GM19238 (cell line): ENCODE measurements around the gene SOSTDC1.
"Not testable (repeated sequence)": the region's sequence is repeated elsewhere in the genome, so short reads cannot be mapped to it uniquely, and the experiment has no call there.

Experiments used
- DNase-seq: peaks from one replicate; pipeline ENCODE4 v3.0.0; 2011; ENCODE audit warnings: low spot score; ENCODE audit not compliant: insufficient read length

SOSTDC1 gene, protein sequence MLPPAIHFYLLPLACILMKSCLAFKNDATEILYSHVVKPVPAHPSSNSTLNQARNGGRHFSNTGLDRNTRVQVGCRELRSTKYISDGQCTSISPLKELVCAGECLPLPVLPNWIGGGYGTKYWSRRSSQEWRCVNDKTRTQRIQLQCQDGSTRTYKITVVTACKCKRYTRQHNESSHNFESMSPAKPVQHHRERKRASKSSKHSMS

GRCh38 chr7:16465469-16466361 lies at the start of gene SOSTDC1:
Gene SOSTDC1 (minus strand): TSS chr7:16465738. CDS start chr7:16465668, 70 bp downstream.
- DNase-seq = no peak

GRCh38 chr7:16514729-16515128 lies 49.2 kb upstream of the SOSTDC1 start:
- DNase-seq = no peak

DNA sequence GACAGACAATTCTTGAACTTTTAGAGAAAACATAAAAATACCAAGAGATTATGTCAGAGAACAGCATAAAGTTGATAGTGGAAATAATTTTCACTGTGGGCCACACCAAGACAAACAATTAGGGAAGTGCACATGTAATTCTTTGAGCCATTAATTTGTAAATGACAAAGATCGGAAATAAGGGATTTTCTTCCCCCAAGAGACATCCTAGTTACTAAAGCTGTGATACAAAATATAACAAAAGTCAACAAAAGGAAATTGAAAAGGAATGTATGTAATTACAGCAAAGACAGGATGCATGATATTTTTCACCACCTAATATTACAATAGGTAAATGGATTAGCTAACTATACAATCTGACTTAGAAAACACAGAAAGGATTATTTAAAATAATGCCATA lies 48.7 kb upstream of the SOSTDC1 start:
- DNase-seq = no peak

- DNase-seq = no peak
These were observed 46.6 kb upstream of the SOSTDC1 start for GRCh38 chr7:16512097-16512496.

DNA sequence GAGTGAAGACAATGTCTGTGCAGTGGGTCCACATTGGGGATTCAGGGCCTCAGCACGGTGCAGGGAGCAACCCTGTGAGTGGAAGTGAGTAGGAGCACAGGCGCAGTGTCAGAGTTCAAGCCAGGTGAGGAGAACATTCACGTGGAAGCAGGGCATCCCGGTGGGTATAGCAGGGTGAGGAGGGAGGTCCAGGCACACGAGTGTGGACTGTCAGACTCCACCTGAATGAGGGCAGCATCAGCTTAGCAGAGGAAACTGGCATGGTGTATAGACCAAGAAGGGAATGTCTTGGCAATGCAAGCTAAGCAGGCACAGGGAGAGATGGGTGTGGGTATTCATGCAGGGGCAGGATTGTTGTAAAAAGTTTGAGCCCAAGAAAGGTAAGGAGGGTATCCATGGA lies 45.8 kb upstream of the SOSTDC1 start:
- no peak for DNase-seq

GRCh38 chr7:16509829-16510228 lies 44.3 kb upstream of the SOSTDC1 start:
- no peak for DNase-seq

GRCh38 chr7:16506422-16506821 lies 40.9 kb upstream of the SOSTDC1 start:
- DNase-seq = not testable (repeated sequence)

DNA sequence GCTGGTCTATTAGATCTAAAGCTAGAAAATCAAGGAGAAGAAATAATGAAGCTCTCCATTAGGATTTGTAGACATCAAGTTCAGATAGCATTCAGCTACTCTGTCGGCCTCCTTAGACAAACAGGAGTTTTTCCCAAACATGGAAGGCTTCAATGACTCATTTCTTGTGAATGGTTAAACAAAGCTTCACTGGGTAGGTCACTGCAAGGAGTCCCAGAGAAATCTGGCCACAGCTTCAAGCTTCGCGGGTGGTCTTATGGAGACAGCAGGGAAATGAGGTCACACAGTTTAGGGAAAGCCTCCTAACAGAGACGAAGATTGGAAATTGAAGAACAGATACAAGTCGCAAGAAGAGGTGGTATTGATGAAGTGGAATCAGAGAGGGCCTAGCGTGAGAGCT lies 38.5 kb upstream of the SOSTDC1 start:
- no peak for DNase-seq

DNA sequence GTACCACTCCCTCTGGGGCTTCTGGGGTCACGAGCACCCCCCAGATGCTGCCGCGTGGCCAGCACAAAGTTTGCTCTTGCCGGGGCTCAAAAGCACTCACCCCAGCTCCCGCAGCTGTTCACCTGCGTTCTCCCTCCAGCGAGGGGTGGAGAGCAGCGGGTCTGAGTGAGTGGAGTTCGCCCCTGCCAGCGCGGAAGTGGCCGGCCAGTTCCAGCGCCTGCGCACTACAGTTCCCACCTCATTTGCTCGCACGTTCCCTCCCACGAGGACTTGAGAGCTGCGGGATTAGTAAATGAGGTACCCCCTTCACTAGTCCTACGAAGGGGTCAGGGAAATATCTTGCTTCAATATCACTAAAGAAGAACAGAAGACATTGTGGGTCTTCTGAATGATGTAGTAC lies 36.8 kb upstream of the SOSTDC1 start:
- DNase-seq = no peak

DNA sequence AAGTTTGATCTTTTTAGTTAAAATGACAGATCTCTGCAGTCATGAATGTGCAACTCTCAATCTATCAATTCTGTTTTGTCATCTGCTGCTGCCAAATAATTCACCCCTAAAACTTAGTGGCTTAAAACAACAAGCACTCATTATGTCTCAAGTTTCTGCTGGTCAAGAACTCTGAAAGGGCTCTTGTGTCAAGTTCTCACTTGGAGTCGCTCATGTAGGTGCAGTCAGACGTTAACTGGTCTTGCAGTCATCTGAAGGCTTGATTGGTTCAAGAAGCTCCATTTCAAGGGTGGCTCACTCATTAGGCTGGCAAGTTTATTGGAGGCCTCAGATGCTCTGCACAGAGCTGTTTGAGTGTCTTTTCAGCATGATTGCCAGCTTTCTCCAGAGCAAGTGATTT lies 32.6 kb upstream of the SOSTDC1 start:
- no peak for DNase-seq

- no peak for DNase-seq
These were observed 29.6 kb upstream of the SOSTDC1 start for GRCh38 chr7:16494955-16495719.

GRCh38 chr7:16494551-16494950 lies 29.0 kb upstream of the SOSTDC1 start:
- DNase-seq = no peak

DNA sequence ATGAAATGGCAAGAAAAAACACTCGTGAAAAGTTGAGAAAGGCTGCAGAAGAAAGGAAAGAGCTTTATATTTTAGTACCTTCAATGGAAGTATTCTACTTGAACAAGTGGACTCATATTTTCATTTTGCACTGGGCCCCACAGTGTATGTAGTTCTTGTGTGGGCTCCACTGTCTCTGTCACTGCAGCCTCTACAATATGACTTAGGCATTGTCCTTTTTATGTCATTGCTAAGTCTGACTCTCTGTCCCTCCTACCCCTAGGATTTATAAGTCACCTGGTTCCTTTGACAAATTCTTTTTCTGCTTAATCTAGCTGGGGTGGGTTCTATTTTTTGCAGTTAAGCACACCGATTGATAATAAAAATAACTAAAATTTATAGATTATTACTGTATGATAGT lies 27.7 kb upstream of the SOSTDC1 start:
- DNase-seq = no peak

DNA sequence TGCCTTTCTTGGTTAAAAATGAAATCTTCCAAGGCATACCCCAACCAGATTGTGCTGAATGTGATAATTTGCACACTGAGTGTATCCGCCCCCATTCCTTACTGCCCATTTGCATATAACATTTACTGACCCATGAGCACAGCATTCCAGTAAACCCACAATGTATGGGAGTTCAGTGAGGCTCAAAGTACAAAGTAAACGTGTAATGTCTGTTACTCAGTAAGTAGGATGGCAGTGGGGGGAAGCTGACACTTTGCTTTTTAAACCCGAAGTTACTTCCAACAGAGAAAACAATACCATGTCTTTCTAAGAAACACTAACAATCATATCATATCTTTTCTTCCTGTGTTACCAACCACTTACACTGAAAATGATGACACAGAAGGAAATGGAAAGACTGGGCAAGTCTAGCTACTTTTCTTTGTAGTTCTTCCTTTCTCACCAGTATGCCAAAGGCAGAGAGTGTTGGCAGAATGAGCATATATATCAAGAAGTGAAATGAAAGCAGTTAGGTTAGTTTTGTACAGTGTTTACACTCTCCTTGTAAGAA lies 27.1 kb upstream of the SOSTDC1 start:
- DNase-seq = no peak

DNA sequence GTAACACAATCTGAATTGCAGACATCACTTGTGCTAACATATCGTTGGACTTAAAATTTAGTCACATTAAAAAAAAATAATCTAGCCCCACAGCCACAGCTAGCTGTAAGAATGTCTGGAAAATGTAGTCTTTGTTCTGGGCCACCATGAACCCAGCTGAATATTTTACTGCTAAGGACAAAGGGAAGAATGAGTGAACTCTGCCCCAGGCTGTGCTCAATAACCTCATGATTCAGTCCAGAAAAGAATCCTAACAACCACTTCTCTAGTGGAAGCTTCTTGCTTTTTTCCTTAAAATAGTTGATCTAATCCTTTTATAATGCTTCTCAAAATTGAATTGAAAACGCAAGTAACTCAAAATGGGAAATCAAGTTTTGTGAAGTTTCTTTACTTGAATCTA lies 25.6 kb upstream of the SOSTDC1 start:
- DNase-seq = no peak

GRCh38 chr7:16484453-16485158 lies 19.1 kb upstream of the SOSTDC1 start:
- no peak for DNase-seq

GRCh38 chr7:16479591-16479990 lies 14.1 kb upstream of the SOSTDC1 start:
- no peak for DNase-seq

DNA sequence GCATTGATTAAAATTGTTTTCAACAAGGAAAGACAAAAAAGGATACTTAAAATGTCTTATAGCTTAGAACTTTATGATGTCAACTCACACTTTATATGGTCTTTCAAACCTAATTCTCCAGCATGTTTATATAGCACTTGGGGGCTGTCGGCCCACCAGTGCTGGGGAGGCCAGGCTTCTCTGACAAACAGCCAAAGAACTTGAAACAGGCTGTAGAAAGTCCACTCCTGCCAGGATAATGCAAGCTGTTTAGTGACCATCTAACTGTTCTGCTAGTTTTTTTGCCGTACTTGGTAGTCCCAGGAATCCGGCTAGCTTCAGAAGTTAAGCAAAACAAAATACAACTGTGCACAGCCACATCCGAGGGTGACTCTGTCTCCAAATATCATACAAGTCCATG lies 13.6 kb upstream of the SOSTDC1 start:
- no peak for DNase-seq

GRCh38 chr7:16471933-16472332 lies 6.4 kb upstream of the SOSTDC1 start:
- DNase-seq = no peak

GRCh38 chr7:16463949-16464715 lies 1.4 kb downstream of the SOSTDC1 start:
- DNase-seq = no peak
